SK-N-SH (cell line): ENCODE measurements around the gene RNF151.
"Not testable (repeated sequence)": the region's sequence is repeated elsewhere in the genome, so short reads cannot be mapped to it uniquely, and the experiment has no call there.

Experiments
- CHD2 ChIP-seq: fragments of 150-350 bp; IDR thresholded peaks from 2 replicates; pipeline ENCODE4 v1.6.1; 2018; ENCODE audit warnings: low read length; ENCODE audit not compliant: partially characterized antibody
- CTCF ChIP-seq: fragments of 200-600 bp; sonication (generic); IDR thresholded peaks from 2 replicates; pipeline ENCODE4 v1.6.1; 2017; ENCODE audit warnings: antibody characterized with exemption, mild to moderate bottlenecking, moderate library complexity
- EP300 ChIP-seq, 2 experiments: IDR thresholded peaks; 2 replicates each; pipeline versions ENCODE4 v1.4.0 to v1.6.1; 2012; ENCODE audit warnings: borderline replicate concordance in 1 of 2, low read depth in 1 of 2, low read length in 1 of 2
- GATA2 ChIP-seq: sonication (generic); formaldehyde crosslinking; IDR thresholded peaks from 2 replicates; pipeline ENCODE4 v1.5.0; 2020; ENCODE audit warnings: mild to moderate bottlenecking, missing genetic modification reagents
- JUND ChIP-seq: IDR thresholded peaks from 2 replicates; pipeline ENCODE4 v1.4.0; 2012
- POLR2AphosphoS5 ChIP-seq: IDR thresholded peaks from 2 replicates; pipeline ENCODE4 v1.6.1; 2012; ENCODE audit warnings: low read depth, low read length
- RAD21 ChIP-seq: IDR thresholded peaks from 2 replicates; pipeline ENCODE4 v1.6.1; 2012; ENCODE audit warnings: mild to moderate bottlenecking, low read length
- SMC3 ChIP-seq: IDR thresholded peaks from 2 replicates; pipeline ENCODE4 v1.6.1; 2012; ENCODE audit warnings: low read depth, low read length, improper control_type of control experiment
- USF2 ChIP-seq: fragments of 150-350 bp; IDR thresholded peaks from 2 replicates; pipeline ENCODE4 v1.6.1; 2017; ENCODE audit warnings: antibody characterized with exemption, low read length, low read depth, borderline replicate concordance

GRCh38 chr16:1920122-1920521, 46.5 kb upstream of the RNF151 start:
- not testable (repeated sequence) for TF ChIP-seq USF2; SMC3; POLR2AphosphoS5; JUND; RAD21; CTCF; CHD2; EP300 (IDR thresholded peaks at IDR 0.05; ENCODE audit: borderline replicate concordance in 1 of 2, low read depth in 1 of 2, low read length in 1 of 2); GATA2
